ENCODE measurements around the gene TRPV6.
A peak's percentile ranks its signal among the peaks of the same experiment; 100 is the strongest.

TRPV6 gene

DNA sequence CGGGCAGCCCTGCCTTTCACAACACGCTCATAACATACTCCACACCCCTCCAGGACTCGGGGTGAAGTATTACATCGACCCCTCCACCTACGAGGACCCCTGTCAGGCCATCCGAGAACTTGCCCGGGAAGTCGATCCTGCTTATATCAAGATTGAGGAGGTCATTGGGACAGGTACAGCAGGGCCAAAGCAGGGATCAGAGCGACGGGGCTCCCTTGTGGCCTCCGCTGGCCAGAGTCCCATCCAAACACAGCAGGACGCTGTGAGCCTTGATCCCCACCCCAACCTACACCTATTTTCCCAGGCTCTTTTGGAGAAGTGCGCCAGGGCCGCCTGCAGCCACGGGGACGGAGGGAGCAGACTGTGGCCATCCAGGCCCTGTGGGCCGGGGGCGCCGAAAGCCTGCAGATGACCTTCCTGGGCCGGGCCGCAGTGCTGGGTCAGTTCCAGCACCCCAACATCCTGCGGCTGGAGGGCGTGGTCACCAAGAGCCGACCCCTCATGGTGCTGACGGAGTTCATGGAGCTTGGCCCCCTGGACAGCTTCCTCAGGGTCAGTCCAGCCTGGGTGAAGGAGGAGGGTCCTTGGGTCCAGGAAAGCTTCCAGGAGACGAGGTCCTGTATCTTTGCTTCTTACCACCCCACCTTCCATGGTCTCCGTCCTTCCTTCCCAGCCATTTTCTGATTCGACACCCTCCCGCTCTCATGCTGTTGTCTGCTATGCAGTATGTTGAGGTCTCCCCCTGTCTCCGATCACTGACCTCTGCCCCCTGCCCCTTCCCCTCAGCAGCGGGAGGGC lies 17.2 kb downstream of the TRPV6 start:
- TF ChIP-seq CREB1 (IDR thresholded peaks at IDR 0.05; ENCODE audit: low read depth) = no peak
- no peak for TF ChIP-seq TAF1 (IDR thresholded peaks at IDR 0.05; ENCODE audit: low read depth)
- TF ChIP-seq YY1 (IDR thresholded peaks at IDR 0.05; ENCODE audit: low read depth) = no peak
- TF ChIP-seq TEAD4 (IDR thresholded peaks at IDR 0.05) = no peak
- no peak for TF ChIP-seq EGR1 (IDR thresholded peaks at IDR 0.05)

DNA sequence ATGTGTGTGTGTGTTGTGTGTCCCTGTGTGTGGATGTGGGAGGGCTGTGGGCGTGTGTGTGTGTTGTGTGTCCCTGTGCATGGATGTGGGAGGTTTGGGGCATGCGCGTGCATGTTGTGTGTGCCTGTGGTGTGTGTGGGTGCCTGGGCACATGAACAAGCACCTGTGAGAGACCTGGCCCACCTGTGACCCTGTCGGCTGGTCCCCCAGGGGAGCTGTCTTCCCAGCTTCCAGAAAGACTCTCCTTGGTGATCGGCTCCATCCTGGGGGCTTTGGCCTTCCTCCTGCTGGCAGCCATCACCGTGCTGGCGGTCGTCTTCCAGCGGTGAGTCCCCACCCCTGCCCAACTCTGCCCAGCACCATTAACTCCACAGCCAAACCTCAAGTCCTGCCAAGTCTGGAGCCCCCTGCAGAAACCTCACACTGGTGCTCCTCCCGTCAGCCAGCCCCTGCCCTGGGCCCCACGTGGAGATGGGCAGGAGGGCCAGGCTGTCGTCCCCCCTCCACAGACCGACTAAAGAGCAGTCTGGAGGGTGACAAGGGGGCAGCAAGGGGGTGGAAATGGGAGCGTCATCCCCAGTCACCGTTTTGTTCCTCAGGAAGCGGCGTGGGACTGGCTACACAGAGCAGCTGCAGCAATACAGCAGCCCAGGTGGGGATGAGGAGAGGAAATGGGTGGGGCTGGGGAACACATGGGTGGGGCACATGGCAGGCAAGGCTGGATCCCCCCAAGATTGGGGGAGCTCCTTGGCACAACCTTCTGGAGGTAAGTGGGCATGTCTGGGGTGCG lies 18.0 kb downstream of the TRPV6 start:
- TF ChIP-seq ZBTB7A (IDR thresholded peaks at IDR 0.05; ENCODE audit: low read depth) (no peak), CEBPB (IDR thresholded peaks at IDR 0.05) (no peak), NFIC (IDR thresholded peaks at IDR 0.05) (no peak), TEAD4 (IDR thresholded peaks at IDR 0.05) (no peak), FOXM1 (IDR thresholded peaks at IDR 0.05; ENCODE audit: borderline replicate concordance, low read depth) (no peak), TCF12 (IDR thresholded peaks at IDR 0.05; ENCODE audit: low read depth) (no peak), TAF1 (IDR thresholded peaks at IDR 0.05; ENCODE audit: low read depth) (no peak)
- TF ChIP-seq, protein P1, sequence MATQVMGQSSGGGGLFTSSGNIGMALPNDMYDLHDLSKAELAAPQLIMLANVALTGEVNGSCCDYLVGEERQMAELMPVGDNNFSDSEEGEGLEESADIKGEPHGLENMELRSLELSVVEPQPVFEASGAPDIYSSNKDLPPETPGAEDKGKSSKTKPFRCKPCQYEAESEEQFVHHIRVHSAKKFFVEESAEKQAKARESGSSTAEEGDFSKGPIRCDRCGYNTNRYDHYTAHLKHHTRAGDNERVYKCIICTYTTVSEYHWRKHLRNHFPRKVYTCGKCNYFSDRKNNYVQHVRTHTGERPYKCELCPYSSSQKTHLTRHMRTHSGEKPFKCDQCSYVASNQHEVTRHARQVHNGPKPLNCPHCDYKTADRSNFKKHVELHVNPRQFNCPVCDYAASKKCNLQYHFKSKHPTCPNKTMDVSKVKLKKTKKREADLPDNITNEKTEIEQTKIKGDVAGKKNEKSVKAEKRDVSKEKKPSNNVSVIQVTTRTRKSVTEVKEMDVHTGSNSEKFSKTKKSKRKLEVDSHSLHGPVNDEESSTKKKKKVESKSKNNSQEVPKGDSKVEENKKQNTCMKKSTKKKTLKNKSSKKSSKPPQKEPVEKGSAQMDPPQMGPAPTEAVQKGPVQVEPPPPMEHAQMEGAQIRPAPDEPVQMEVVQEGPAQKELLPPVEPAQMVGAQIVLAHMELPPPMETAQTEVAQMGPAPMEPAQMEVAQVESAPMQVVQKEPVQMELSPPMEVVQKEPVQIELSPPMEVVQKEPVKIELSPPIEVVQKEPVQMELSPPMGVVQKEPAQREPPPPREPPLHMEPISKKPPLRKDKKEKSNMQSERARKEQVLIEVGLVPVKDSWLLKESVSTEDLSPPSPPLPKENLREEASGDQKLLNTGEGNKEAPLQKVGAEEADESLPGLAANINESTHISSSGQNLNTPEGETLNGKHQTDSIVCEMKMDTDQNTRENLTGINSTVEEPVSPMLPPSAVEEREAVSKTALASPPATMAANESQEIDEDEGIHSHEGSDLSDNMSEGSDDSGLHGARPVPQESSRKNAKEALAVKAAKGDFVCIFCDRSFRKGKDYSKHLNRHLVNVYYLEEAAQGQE (IDR thresholded peaks at IDR 0.05; ENCODE audit: low read depth) = no peak

DNA sequence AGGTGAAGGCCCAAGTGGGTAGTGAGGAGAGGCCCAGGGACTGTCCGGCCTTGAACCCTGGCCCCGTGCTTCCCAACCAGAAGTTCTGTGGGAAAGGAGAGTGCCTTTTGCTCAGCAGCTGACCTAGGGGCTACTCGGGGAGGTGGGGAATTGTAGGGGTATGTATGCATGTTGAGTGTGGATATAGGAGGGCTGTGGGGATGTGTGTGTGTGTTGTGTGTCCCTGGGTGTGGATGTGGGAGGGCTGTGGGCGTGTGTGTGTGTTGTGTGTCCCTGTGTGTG lies 18.5 kb downstream of the TRPV6 start:
- no peak for TF ChIP-seq ZBTB7A (IDR thresholded peaks at IDR 0.05; ENCODE audit: low read depth)
- TF ChIP-seq, protein P1 (IDR thresholded peaks at IDR 0.05; ENCODE audit: low read depth) = no peak
- no peak for TF ChIP-seq TCF12 (IDR thresholded peaks at IDR 0.05; ENCODE audit: low read depth)

DNA sequence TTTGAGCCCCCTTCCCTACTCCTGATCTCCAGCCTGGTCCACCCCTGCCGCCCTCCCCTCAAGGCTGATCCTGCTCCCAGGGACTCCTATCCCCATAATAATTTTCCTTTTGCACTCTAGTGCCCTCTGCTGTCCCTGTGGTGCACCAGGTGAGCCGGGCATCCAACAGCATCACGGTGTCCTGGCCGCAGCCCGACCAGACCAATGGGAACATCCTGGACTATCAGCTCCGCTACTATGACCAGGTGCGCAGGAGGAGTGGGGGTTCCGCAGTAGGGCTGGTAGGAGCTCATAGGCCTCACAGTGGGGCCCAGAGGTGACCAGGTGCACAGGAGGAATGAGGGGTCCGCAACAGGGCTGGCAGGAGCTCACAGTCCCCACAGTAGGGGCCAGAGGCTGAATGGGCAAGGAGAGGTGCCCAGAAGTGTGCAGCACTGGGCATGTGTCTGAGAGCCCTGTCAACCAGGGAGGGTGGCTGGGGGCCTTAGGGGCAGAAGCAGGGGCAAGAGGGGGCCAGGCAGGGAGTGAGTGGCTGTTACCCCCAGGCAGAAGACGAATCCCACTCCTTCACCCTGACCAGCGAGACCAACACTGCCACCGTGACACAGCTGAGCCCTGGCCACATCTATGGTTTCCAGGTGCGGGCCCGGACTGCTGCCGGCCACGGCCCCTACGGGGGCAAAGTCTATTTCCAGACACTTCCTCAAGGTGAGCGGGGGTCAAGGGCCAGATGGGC lies 19.0 kb downstream of the TRPV6 start:
- no peak for TF ChIP-seq FOXM1 (IDR thresholded peaks at IDR 0.05; ENCODE audit: borderline replicate concordance, low read depth)
- TF ChIP-seq RAD21 (IDR thresholded peaks at IDR 0.05; ENCODE audit: low read depth) = peak; percentile 71
- no peak for TF ChIP-seq NFIC (IDR thresholded peaks at IDR 0.05)

DNA sequence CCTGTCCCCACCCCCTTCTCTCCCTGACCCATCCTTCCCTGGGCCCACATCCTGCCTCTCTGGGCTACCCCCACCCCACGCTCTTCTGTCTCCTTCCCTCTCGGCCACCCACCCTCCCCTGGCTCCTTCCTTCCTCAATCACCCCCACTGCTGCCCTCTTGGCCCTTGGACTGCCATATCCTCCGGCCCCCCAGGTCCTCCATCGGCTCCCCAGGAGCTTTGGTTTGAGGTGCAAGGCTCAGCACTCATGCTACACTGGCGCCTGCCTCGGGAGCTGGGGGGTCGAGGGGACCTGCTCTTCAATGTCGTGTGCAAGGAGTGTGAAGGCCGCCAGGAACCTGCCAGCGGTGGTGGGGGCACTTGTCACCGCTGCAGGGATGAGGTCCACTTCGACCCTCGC lies 19.8 kb downstream of the TRPV6 start:
- TF ChIP-seq CEBPB (IDR thresholded peaks at IDR 0.05) (no peak), EGR1 (IDR thresholded peaks at IDR 0.05) (no peak)
- TF ChIP-seq, protein P2, sequence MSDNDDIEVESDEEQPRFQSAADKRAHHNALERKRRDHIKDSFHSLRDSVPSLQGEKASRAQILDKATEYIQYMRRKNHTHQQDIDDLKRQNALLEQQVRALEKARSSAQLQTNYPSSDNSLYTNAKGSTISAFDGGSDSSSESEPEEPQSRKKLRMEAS (IDR thresholded peaks at IDR 0.05) = no peak

DNA sequence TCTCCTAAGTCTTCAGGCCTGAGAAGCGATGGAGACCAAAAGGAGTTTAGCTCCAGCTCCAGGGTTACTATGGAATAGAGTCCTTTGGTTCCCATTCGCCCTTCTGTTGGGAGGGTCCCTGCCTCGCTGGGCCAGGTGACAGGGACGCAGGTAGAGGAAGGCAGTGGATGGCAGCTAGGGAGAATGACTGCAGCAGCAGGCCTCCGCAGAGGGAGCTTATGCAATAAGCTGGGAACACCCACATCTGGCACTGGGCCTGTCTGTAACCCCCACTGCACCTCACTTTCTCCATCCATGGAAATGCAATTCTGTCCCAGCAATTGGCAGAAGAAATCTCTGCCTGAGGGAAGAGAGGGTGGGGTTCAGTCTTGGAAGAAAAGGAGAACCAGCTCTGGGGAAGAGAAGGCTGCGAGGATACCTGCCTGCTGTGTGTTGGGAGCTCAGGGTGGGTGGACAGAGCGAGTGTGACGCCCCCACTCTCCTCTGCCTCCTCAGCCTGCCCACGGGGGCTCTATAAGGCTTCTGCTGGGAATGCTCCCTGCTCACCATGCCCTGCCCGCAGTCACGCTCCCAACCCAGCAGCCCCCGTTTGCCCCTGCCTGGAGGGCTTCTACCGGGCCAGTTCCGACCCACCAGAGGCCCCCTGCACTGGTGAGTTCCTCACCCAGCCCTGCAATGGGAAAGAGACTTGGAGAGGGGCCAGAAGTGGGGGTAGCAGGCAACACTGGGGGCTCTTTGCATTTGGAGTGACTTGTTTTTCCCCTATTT lies 20.4 kb downstream of the TRPV6 start:
- no peak for TF ChIP-seq TAF1 (IDR thresholded peaks at IDR 0.05; ENCODE audit: low read depth)
- TF ChIP-seq, protein P3, sequence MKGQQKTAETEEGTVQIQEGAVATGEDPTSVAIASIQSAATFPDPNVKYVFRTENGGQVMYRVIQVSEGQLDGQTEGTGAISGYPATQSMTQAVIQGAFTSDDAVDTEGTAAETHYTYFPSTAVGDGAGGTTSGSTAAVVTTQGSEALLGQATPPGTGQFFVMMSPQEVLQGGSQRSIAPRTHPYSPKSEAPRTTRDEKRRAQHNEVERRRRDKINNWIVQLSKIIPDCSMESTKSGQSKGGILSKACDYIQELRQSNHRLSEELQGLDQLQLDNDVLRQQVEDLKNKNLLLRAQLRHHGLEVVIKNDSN (IDR thresholded peaks at IDR 0.05) = no peak
- TF ChIP-seq EGR1 (IDR thresholded peaks at IDR 0.05) = no peak
- no peak for TF ChIP-seq NFIC (IDR thresholded peaks at IDR 0.05)
- no peak for TF ChIP-seq CREB1 (IDR thresholded peaks at IDR 0.05; ENCODE audit: low read depth)
- TF ChIP-seq CEBPB (IDR thresholded peaks at IDR 0.05) = no peak
- TF ChIP-seq, protein P1 (IDR thresholded peaks at IDR 0.05; ENCODE audit: low read depth) = no peak
